ENCODE data around the gene PSAPL1. TPM values are rescaled to one million over a fixed set of nuclear protein-coding genes. Genes with fewer than 3 reads are reported as not detected.

Gene PSAPL1
- polyA plus RNA-seq, 1 of the 3 experiments (the other 2 are of a cell fraction) = 0.03 TPM

DNA sequence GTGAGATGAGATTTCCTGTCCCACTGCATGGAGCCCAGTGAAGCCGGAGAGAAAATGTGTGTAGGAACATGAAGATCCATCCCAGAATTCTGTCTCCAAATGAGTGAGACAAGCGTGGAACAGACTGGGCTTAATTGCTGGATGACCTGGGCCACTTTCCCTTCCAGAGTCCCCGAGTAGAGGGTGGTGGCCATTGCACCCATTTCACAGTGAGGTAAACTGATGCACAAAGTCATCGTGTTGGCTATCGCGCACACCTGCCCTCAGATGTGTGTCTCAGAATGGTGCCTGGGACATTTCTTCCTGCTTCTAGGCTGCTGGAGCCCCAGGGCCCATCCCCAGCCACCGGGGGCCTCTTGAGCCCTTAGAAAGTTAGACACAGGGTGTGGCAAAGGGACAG, 43.0 kb upstream of the PSAPL1 start:
- Histone ChIP-seq H3F3A (replicated peaks; ENCODE audit: insufficient read depth) (no peaks in the 10 kb centered on the region), H3K4me1 (ENCODE audit: control insufficient read depth in 1 of 2, insufficient read depth in 2 of 2, low read depth in 1 of 2, low read length in 1 of 2) (no peaks in the 10 kb centered on the region), H2AFZ (ENCODE audit: low read depth) (no peak overlapping the region), H3K79me2 (ENCODE audit: insufficient read depth) (no peaks in the 10 kb centered on the region), H3K36me3 (replicated peaks in 1 of 2; ENCODE audit: control insufficient read depth in 1 of 2, insufficient read depth in 2 of 2, low read length in 1 of 2) (no peaks in the 10 kb centered on the region), H3K27ac (ENCODE audit: low read depth in 2 of 2, low read length in 1 of 2) (no peak overlapping the region), H3K9ac (no peak overlapping the region), H4K20me1 (ENCODE audit: insufficient read depth) (no peaks in the 10 kb centered on the region), H3K27me3 (ENCODE audit: insufficient read depth) (no peaks in the 10 kb centered on the region; the same call in 1 of the 2 replicates), H3K9me3 (no peaks in the 10 kb centered on the region), H3K4me3 (ENCODE audit: low read depth in 2 of 2, low read length in 1 of 2) (no peak overlapping the region), H3K9me2 (no peaks in the 10 kb centered on the region), H3K4me2 (no peak overlapping the region)
- whole genome bisulfite sequencing (ENCODE audit: low lambda C conversion rate) = 79% methylated on average over 7 of the region's 7 CpGs
- ChIA-PET POLR2A (no interaction called here), CTCF (no interaction called here)
- DNase-seq = no peak
- TF ChIP-seq GATA2 (CRISPR knock-in tag; IDR thresholded peaks at IDR 0.05) (no peak), FOXJ3 (CRISPR knock-in tag; IDR thresholded peaks at IDR 0.05) (no peak), FOSL2 (IDR thresholded peaks at IDR 0.05; ENCODE audit: borderline replicate concordance, low read depth) (no peak), NRF1 (IDR thresholded peaks at IDR 0.05; ENCODE audit: low read depth, low read length) (no peak), MXI1 (IDR thresholded peaks at IDR 0.05; ENCODE audit: low read depth, low read length) (no peak), SIN3A (IDR thresholded peaks at IDR 0.05; ENCODE audit: borderline replicate concordance, low read depth, low read length) (no peak), SMC3 (IDR thresholded peaks at IDR 0.05; ENCODE audit: low read depth, low read length) (no peak), RAD21 (IDR thresholded peaks at IDR 0.05; ENCODE audit: low read length) (no peak), JUND (IDR thresholded peaks at IDR 0.05) (no peak), MEF2A (IDR thresholded peaks at IDR 0.05; ENCODE audit: borderline replicate concordance, low read depth) (no peak), CHD2 (IDR thresholded peaks at IDR 0.05; ENCODE audit: low read length, partially characterized antibody) (no peak), EZH2phosphoT487 (IDR thresholded peaks at IDR 0.05; ENCODE audit: borderline replicate concordance, low read depth) (no peak), TAF1 (IDR thresholded peaks at IDR 0.05; ENCODE audit: borderline replicate concordance, low read depth, low read length) (no peak)
- TF ChIP-seq, protein P1, sequence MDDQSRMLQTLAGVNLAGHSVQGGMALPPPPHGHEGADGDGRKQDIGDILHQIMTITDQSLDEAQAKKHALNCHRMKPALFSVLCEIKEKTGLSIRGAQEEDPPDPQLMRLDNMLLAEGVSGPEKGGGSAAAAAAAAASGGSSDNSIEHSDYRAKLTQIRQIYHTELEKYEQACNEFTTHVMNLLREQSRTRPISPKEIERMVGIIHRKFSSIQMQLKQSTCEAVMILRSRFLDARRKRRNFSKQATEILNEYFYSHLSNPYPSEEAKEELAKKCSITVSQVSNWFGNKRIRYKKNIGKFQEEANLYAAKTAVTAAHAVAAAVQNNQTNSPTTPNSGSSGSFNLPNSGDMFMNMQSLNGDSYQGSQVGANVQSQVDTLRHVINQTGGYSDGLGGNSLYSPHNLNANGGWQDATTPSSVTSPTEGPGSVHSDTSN (IDR thresholded peaks at IDR 0.05) = no peak
- TF ChIP-seq, protein P2, sequence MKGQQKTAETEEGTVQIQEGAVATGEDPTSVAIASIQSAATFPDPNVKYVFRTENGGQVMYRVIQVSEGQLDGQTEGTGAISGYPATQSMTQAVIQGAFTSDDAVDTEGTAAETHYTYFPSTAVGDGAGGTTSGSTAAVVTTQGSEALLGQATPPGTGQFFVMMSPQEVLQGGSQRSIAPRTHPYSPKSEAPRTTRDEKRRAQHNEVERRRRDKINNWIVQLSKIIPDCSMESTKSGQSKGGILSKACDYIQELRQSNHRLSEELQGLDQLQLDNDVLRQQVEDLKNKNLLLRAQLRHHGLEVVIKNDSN (IDR thresholded peaks at IDR 0.05; ENCODE audit: borderline replicate concordance, low read depth) = no peak
- TF ChIP-seq, protein P3, sequence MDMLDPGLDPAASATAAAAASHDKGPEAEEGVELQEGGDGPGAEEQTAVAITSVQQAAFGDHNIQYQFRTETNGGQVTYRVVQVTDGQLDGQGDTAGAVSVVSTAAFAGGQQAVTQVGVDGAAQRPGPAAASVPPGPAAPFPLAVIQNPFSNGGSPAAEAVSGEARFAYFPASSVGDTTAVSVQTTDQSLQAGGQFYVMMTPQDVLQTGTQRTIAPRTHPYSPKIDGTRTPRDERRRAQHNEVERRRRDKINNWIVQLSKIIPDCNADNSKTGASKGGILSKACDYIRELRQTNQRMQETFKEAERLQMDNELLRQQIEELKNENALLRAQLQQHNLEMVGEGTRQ (IDR thresholded peaks at IDR 0.05; ENCODE audit: borderline replicate concordance, low read depth, low read length) = no peak
- TF ChIP-seq, protein P4, sequence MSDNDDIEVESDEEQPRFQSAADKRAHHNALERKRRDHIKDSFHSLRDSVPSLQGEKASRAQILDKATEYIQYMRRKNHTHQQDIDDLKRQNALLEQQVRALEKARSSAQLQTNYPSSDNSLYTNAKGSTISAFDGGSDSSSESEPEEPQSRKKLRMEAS (IDR thresholded peaks at IDR 0.05; ENCODE audit: low read depth) = no peak
- TF ChIP-seq, protein P5, sequence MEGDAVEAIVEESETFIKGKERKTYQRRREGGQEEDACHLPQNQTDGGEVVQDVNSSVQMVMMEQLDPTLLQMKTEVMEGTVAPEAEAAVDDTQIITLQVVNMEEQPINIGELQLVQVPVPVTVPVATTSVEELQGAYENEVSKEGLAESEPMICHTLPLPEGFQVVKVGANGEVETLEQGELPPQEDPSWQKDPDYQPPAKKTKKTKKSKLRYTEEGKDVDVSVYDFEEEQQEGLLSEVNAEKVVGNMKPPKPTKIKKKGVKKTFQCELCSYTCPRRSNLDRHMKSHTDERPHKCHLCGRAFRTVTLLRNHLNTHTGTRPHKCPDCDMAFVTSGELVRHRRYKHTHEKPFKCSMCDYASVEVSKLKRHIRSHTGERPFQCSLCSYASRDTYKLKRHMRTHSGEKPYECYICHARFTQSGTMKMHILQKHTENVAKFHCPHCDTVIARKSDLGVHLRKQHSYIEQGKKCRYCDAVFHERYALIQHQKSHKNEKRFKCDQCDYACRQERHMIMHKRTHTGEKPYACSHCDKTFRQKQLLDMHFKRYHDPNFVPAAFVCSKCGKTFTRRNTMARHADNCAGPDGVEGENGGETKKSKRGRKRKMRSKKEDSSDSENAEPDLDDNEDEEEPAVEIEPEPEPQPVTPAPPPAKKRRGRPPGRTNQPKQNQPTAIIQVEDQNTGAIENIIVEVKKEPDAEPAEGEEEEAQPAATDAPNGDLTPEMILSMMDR (IDR thresholded peaks at IDR 0.05) = no peak
- TF ChIP-seq, protein P6, sequence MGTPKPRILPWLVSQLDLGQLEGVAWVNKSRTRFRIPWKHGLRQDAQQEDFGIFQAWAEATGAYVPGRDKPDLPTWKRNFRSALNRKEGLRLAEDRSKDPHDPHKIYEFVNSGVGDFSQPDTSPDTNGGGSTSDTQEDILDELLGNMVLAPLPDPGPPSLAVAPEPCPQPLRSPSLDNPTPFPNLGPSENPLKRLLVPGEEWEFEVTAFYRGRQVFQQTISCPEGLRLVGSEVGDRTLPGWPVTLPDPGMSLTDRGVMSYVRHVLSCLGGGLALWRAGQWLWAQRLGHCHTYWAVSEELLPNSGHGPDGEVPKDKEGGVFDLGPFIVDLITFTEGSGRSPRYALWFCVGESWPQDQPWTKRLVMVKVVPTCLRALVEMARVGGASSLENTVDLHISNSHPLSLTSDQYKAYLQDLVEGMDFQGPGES (IDR thresholded peaks at IDR 0.05; ENCODE audit: low read depth, low read length) = no peak
